DOHH2 (cell line): ENCODE results near the gene ATP10D.

Experiments used
- H3F3A ChIP-seq: fragments of 200-600 bp; sonication (generic), shearing (Covaris generic); 2 replicates; pipeline ENCODE4 v1.6.0; 2016; ENCODE audit warnings: antibody characterized with exemption, mild to moderate bottlenecking; ENCODE audit not compliant: control insufficient read depth, insufficient read depth
- H3K27ac ChIP-seq: fragments of 200-600 bp; sonication (generic); 2 replicates; pipeline ENCODE4 v1.5.1; 2014; ENCODE audit warnings: low read depth, mild to moderate bottlenecking, low read length, moderate library complexity
- H3K27me3 ChIP-seq: fragments of 200-600 bp; sonication (generic); 2 replicates; pipeline ENCODE4 v1.6.1; 2014; ENCODE audit warnings: mild to moderate bottlenecking, low read length, mixed read lengths; ENCODE audit not compliant: control insufficient read depth
- H3K36me3 ChIP-seq: fragments of 200-600 bp; sonication (generic); 2 replicates; pipeline ENCODE4 v1.6.1; 2014; ENCODE audit warnings: mild to moderate bottlenecking, low read length, moderate library complexity, mixed read lengths; ENCODE audit not compliant: control insufficient read depth
- H3K4me1 ChIP-seq: fragments of 200-600 bp; sonication (generic); 2 replicates; pipeline ENCODE4 v1.6.1; 2014; ENCODE audit warnings: mild to moderate bottlenecking, low read length, mixed read lengths; ENCODE audit not compliant: control insufficient read depth
- H3K4me2 ChIP-seq: fragments of 200-600 bp; sonication (generic); 2 replicates; pipeline ENCODE4 v1.6.0; 2014; ENCODE audit warnings: mild to moderate bottlenecking, low read length, moderate library complexity
- H3K4me3 ChIP-seq: fragments of 200-600 bp; sonication (generic); 2 replicates; pipeline ENCODE4 v1.5.1; 2014; ENCODE audit warnings: mild to moderate bottlenecking, low read length, mixed read lengths
- H3K79me2 ChIP-seq: fragments of 200-600 bp; sonication (generic); 2 replicates; pipeline ENCODE4 v1.6.1; 2014; ENCODE audit warnings: mild to moderate bottlenecking, low read length, mixed read lengths; ENCODE audit not compliant: control insufficient read depth
- H3K9me2 ChIP-seq: fragments of 200-600 bp; sonication (generic); replicated peaks from 2 replicates; pipeline ENCODE4 v1.6.1; 2014; ENCODE audit warnings: mild to moderate bottlenecking, low read length, mixed read lengths; ENCODE audit not compliant: control insufficient read depth
- H3K9me3 ChIP-seq: fragments of 200-600 bp; sonication (generic); 2 replicates; pipeline ENCODE4 v1.6.1; 2014; ENCODE audit warnings: antibody characterized with exemption, low read length, mixed read lengths; ENCODE audit not compliant: control insufficient read depth, insufficient read depth
- H4K20me1 ChIP-seq: fragments of 200-600 bp; sonication (generic); 2 replicates; pipeline ENCODE4 v1.6.0; 2014; ENCODE audit warnings: low read depth, mild to moderate bottlenecking, antibody characterized with exemption, low read length, moderate library complexity; ENCODE audit not compliant: control insufficient read depth, insufficient read depth
- EZH2phosphoT487 ChIP-seq: fragments of 200-600 bp; sonication (generic); IDR thresholded peaks from 2 replicates; pipeline ENCODE4 v1.6.1; 2017; ENCODE audit warnings: borderline replicate concordance, mild to moderate bottlenecking, antibody characterized with exemption, low read length, moderate library complexity, mixed read lengths
- TF ChIP-seq, protein P1 (sequence below): fragments of 200-600 bp; sonication (generic); IDR thresholded peaks from one replicate; pipeline ENCODE4 v1.5.1; 2014; ENCODE audit warnings: antibody characterized with exemption, mild to moderate bottlenecking, low read depth, low read length; ENCODE audit not compliant: poor library complexity, severe bottlenecking

ATP10D gene

DNA sequence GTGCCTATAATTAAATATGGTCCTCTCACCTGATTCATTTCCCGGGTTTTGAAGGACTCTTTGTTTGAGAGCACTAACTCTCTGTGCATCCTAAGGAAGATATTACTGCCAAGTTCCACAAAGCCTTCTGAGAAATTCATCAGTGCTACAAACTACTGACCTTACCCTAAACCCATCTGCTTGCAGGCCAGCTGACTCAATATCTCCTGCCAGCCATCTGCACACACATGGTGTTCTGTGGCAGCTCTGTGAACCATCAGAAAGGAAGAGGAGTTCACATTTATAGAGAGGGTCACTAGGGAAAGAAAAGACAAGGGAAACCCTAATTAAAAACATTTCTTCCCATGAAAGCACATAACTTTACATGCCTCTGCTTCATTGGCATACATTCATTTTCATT, 156.7 kb downstream of the ATP10D start:
- peak overlapping the region; percentile 55 for H3K4me2 ChIP-seq
- TF ChIP-seq EZH2phosphoT487: no peak
- TF ChIP-seq, protein P1, sequence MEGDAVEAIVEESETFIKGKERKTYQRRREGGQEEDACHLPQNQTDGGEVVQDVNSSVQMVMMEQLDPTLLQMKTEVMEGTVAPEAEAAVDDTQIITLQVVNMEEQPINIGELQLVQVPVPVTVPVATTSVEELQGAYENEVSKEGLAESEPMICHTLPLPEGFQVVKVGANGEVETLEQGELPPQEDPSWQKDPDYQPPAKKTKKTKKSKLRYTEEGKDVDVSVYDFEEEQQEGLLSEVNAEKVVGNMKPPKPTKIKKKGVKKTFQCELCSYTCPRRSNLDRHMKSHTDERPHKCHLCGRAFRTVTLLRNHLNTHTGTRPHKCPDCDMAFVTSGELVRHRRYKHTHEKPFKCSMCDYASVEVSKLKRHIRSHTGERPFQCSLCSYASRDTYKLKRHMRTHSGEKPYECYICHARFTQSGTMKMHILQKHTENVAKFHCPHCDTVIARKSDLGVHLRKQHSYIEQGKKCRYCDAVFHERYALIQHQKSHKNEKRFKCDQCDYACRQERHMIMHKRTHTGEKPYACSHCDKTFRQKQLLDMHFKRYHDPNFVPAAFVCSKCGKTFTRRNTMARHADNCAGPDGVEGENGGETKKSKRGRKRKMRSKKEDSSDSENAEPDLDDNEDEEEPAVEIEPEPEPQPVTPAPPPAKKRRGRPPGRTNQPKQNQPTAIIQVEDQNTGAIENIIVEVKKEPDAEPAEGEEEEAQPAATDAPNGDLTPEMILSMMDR: no peak
- H3K4me3 ChIP-seq: peak overlapping the region; percentile 22
- H3K79me2 ChIP-seq: no peaks in the 10 kb centered on the region
- H4K20me1 ChIP-seq: no peaks in the 10 kb centered on the region
- H3K27ac ChIP-seq: no peak overlapping the region
- no peaks in the 10 kb centered on the region for H3K27me3 ChIP-seq
- peaks cover 35% of the 10 kb centered on the region for H3K4me1 ChIP-seq
- no peaks in the 10 kb centered on the region for H3K9me3 ChIP-seq
- H3K9me2 ChIP-seq: no peaks in the 10 kb centered on the region
- no peaks in the 10 kb centered on the region for H3K36me3 ChIP-seq
- no peaks in the 10 kb centered on the region for H3F3A ChIP-seq

DNA sequence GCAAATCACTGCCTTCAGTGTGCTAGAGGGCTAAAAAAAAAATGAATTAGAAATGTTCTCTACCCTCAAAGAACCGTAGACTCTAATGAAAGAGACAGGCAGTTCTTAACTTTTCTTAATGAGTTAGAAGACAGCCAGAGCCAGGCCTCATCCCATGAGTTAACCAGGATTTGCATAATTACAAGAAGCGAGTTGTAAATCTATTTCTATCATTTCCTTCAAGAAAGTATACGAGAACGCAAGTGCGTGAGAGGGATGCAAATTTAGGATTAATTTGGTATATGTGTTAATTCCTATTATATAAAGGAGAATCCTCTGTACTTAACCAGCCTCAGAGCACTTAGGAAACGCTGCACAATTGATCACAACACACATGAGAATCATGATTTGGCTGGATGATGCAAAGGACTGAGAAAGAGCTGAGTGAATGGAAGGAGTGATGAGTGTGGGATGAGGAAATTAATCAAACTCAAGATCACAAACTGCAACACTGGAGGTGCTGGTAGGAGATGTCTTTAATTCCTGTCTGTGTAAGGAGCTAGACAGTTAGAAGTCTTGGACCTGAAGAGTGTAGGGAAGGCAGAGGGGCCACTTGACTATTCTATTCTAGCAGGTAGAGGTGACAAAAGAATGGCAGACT, 157.2 kb downstream of the ATP10D start:
- TF ChIP-seq EZH2phosphoT487: no peak
- TF ChIP-seq, protein P1: no peak
- Histone ChIP-seq H3K36me3 (no peaks in the 10 kb centered on the region), H3K4me1 (peaks cover 35% of the 10 kb centered on the region), H3K27ac (peak overlapping the region; percentile 18; the same call in 1 of the 2 replicates), H3K79me2 (no peaks in the 10 kb centered on the region), H3K4me3 (peak overlapping the region; percentile 22), H3K9me2 (no peaks in the 10 kb centered on the region), H3K4me2 (peak overlapping the region; percentile 55), H3F3A (no peaks in the 10 kb centered on the region), H3K9me3 (no peaks in the 10 kb centered on the region), H3K27me3 (no peaks in the 10 kb centered on the region), H4K20me1 (no peaks in the 10 kb centered on the region)
